ENCODE results near the gene SELENON. TPM values are rescaled to one million over a fixed set of nuclear protein-coding genes. Genes with fewer than 3 reads are reported as not detected.

Gene SELENON
- total and polyA plus RNA-seq, 9 of the 15 experiments (the other 6 are each of a cell fraction or from before 2014, with no cell fraction given) = 0.43 to 26.7 (median 7.0) TPM

DNA sequence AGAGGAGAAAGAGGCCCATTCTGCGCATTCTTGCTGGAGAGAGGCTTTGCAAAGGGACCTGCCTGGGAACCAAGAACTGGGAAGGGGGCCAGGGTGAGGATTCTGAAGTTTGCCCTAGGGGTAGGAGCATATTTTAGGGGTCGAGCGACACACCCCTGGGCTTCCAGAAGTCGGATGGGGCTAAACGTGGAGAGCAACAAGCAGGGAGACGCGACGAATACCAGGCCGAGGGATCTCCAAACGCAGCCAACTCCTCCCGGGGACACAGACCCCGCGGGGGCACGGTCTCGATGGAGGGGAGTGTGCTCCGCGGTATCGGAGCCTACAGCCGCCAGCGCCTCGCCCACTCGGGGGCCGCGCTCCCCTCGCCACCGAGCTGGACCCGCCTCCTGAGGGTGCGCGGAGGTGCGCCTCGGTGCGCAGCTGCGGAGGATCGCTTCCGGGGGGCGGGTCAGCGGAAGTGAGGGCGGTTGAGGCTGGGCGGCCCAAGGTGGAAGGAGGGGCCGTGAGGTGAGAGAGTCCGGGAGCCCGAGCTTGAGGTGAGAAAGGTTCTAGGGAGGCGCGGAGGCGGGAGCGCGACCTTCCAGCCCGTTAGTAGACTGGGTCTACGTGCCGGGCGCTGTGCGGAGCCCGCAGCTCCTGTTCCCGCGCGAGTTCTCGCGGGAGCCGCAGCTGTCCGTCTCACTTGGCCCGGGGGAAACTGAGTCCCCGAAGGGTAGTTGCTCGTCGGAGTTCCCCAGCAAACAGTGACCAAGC, 19.7 kb downstream of the SELENON start, which contains the start of gene MTFR1L (continued):
- no peak for TF ChIP-seq PHB2 (IDR thresholded peaks at IDR 0.05; ENCODE audit: low read depth)
- peak; percentile 87 for TF ChIP-seq ETS1 (conservative IDR thresholded peaks at IDR 0.05; ENCODE audit: control insufficient read depth, low read depth, low read length)
- no peak for TF ChIP-seq CBX5 (IDR thresholded peaks at IDR 0.05; ENCODE audit: borderline replicate concordance, low read depth)
- TF ChIP-seq, protein P1, sequence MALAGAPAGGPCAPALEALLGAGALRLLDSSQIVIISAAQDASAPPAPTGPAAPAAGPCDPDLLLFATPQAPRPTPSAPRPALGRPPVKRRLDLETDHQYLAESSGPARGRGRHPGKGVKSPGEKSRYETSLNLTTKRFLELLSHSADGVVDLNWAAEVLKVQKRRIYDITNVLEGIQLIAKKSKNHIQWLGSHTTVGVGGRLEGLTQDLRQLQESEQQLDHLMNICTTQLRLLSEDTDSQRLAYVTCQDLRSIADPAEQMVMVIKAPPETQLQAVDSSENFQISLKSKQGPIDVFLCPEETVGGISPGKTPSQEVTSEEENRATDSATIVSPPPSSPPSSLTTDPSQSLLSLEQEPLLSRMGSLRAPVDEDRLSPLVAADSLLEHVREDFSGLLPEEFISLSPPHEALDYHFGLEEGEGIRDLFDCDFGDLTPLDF (CRISPR knock-in tag; IDR thresholded peaks at IDR 0.05) = no peak; the same call in 1 of the 2 replicates
- peak in 1 of 2 experiments; percentile 46; a peak in 1 of 3 replicates for TF ChIP-seq CBX3 (IDR thresholded peaks at IDR 0.05; ENCODE audit: borderline replicate concordance in 1 of 2, low read length in 2 of 2)
- peak; percentile 41 to 78; a peak in 2 of 4 replicates for TF ChIP-seq MNT (conservative IDR thresholded peaks at IDR 0.05)
- TF ChIP-seq ERF (CRISPR knock-in tag; IDR thresholded peaks at IDR 0.05) = peak; percentile 37; the same call in 1 of the 2 replicates
- TF ChIP-seq FOXK1 (CRISPR knock-in tag; IDR thresholded peaks at IDR 0.05; ENCODE audit: borderline replicate concordance) = no peak
- no peak for TF ChIP-seq E2F5 (CRISPR knock-in tag; IDR thresholded peaks at IDR 0.05)
- TF ChIP-seq SMC3 (conservative IDR thresholded peaks at IDR 0.05; ENCODE audit: insufficient read depth, low read depth, low read length) = peak; percentile 9
- TF ChIP-seq CREB5 (CRISPR knock-in tag; IDR thresholded peaks at IDR 0.05) = no peak
- no peak for TF ChIP-seq SP2 (IDR thresholded peaks at IDR 0.05; ENCODE audit: extremely low read depth, low read depth, low read length, poor library complexity, severe bottlenecking)
- TF ChIP-seq SNIP1 (IDR thresholded peaks at IDR 0.05; ENCODE audit: low read depth) = no peak
- TF ChIP-seq CBFB (CRISPR knock-in tag; IDR thresholded peaks at IDR 0.05) = no peak; the same call in 1 of the 2 replicates
- TF ChIP-seq, protein P2, sequence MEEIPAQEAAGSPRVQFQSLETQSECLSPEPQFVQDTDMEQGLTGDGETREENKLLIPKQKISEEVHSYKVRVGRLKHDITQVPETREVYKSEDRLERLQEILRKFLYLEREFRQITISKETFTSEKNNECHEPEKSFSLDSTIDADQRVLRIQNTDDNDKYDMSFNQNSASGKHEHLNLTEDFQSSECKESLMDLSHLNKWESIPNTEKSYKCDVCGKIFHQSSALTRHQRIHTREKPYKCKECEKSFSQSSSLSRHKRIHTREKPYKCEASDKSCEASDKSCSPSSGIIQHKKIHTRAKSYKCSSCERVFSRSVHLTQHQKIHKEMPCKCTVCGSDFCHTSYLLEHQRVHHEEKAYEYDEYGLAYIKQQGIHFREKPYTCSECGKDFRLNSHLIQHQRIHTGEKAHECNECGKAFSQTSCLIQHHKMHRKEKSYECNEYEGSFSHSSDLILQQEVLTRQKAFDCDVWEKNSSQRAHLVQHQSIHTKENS (CRISPR knock-in tag; IDR thresholded peaks at IDR 0.05) = no peak
- peak; percentile 34; the same call in 1 of the 2 replicates for TF ChIP-seq MXI1 (IDR thresholded peaks at IDR 0.05; ENCODE audit: low read depth, low read length)

All from K562 (cell line).